ENCODE results near the gene ATF7IP2. TPM values are rescaled to one million over a fixed set of nuclear protein-coding genes. Genes with fewer than 3 reads are reported as not detected.

The ATF7IP2 gene
- total RNA-seq, 1 experiment from 2014 or later = 25.2 TPM

GRCh38 chr16:10531582-10531981 lies 145.7 kb downstream of the ATF7IP2 start:
- POLR2A ChIA-PET = no interaction called here
- no peaks in the 10 kb centered on the region for H3K36me3 ChIP-seq (ENCODE audit: control insufficient read depth, insufficient read depth, low read length)
- no peaks in the 10 kb centered on the region for H3K4me1 ChIP-seq (ENCODE audit: control insufficient read depth, insufficient read depth, low read length)
- CTCF ChIA-PET = no interaction called here
- H3K27me3 ChIP-seq (ENCODE audit: control insufficient read depth, insufficient read depth, low read length) = no peaks in the 10 kb centered on the region
- DNase-seq (ENCODE audit: low read depth, low spot score) = no peak
- no peak overlapping the region for H3K27ac ChIP-seq (ENCODE audit: low read length)
- no peak for ATAC-seq
- no TSS peak for BruUV-seq (replicated peaks)
- no peak for TF ChIP-seq TCF7L2 (IDR thresholded peaks at IDR 0.05; ENCODE audit: low read depth, low read length)
- no peak for TF ChIP-seq SIN3A (IDR thresholded peaks at IDR 0.05; ENCODE audit: borderline replicate concordance, insufficient read depth, low read depth, low read length)
- TF ChIP-seq POLR2AphosphoS5 (IDR thresholded peaks at IDR 0.05; ENCODE audit: low read depth, low read length) = no peak
- TF ChIP-seq CTCF (IDR thresholded peaks at IDR 0.05) = no peak
- no peak for TF ChIP-seq REST (IDR thresholded peaks at IDR 0.05; ENCODE audit: insufficient read depth in 1 of 2, low read depth in 2 of 2, low read length in 1 of 2)
- H3K9me3 ChIP-seq (ENCODE audit: control insufficient read depth, insufficient read depth, low read depth, low read length) = no peaks in the 10 kb centered on the region
- intact Hi-C loops (cut with micrococcal nuclease; ENCODE audit: unreplicated experiment) = no loop called here
- in situ Hi-C loops (cut with HindIII; ENCODE audit: low pct_unique_long_range_greater_than_20kb, low sequenced_read_pairs) = no loop called here
- H3K4me3 ChIP-seq (ENCODE audit: low read depth in 2 of 2, low read length in 2 of 2) = no peak overlapping the region

Other genes with a start within 250 kb of the ATF7IP2 start
- gene GRIN2A, start 203.6 kb upstream of the ATF7IP2 start, total RNA-seq (2021; ENCODE audit: unreplicated experiment) = 12.3 TPM
- gene EMP2, start 194.5 kb downstream of the ATF7IP2 start, total RNA-seq (2021; ENCODE audit: unreplicated experiment) = 13.8 TPM